ENCODE results near the gene NFIB.

The NFIB gene

DNA sequence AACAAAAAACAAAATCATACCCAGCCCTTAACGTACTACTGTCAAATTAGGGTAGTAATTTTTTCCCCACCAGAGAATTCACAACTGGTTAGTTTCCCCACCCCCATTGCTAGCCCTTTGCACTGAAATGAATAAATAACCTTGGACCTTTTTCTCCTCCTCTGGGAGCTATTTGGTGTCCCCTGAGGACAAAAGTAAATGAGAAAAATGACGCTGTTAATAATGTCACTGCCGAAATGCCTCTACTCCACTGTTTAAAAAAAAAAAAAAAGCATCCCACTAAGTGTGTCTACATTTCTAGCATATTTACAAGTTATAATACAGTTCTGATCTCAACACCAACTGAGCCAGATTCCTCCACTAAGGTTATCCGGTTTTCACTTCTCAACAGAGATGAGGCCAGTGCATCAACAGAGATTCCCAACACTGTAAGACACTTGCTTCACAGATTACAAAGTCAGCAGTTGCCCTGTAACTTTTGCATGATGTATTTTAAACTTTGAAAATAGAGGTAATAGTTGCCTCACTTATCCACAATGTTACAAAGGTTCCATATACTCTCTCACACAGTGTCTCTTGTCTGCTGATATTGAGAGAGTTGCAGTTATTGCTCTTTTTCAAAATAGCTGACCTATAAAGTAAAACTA is 5.1 kb upstream of the NFIB start:
- DNase-seq = no peak

DNA sequence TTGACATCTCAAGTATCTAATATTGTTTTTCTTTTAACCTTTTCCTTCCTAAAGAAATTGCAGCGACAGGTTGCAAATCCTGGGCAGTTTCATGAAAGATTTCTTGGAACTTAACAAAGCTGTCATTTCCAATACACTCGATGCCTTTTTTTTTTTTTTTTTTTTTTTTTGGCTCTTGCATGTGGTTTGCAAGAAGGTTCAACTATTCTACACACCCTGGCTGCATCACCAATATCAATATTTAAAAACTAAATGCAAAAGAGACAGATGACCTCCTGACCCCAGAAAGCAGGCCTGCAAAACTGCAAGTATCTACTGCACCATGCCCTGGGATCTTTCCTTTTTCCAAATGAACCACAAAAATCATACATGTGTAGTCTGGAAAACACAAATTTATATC is 4.4 kb upstream of the NFIB start:
- no peak for DNase-seq

DNA sequence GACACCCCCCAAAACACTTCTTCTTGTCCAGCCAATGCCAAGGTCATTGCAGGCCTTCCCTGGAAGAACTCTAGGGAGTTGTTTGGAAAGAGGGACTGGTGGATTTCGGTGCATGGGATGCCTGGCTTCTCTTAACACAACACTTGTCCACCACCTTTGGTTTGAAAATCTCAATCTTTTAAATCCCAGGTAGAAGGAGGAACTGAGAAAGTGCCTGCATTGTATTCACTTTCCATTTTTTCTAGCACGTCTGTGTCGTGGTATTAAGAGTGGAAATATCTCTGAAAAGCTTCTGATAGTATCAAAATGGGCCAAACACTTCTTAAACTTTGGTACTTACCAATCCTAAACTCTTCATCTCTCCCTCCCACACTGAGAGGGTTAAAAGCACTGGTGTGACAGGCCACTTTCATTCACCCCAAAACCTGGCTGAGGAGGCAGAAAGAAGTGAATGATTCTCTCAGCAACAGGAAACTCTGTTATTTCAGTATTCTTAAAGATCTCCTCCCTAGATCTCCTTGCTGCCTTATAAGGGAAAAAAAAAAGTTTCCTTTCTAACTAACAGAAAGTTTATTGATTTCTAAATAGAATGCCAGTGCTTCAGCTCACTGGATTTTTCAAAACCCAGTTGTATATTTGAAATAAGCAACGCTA is 3.9 kb upstream of the NFIB start:
- no peak for DNase-seq

DNA sequence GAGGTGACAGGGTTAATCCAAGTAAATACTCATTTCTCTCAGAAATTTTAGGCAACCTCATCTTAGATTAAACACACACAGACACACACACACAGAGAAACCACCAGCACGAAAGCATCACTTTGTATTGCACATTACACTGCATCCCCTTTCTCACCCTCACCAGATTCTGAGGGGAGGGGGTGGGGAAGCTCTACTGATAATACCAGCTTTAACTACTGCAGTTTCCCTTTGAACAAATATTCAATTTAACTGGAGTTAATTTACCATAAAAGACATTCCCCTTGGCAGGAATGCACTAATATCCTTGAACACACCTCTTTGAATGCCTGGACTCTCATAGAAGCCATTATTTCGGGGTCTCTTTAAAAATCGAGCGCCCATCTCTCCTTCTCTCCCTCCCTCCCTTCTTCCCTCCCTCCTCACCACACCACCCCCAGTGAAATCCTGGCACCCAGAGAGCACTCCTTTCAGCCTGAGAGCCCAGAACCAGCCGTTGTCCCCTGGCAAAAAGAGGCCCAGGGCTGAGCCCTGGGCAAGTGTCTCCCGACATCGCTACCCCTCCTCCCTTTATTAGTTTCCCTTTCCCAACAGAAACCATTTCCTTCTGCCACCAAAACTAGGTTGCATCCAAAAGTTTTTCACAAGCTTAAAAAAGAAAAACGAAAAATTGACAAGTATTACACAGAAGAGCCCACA is 2.8 kb upstream of the NFIB start:
- no peak for DNase-seq

DNA sequence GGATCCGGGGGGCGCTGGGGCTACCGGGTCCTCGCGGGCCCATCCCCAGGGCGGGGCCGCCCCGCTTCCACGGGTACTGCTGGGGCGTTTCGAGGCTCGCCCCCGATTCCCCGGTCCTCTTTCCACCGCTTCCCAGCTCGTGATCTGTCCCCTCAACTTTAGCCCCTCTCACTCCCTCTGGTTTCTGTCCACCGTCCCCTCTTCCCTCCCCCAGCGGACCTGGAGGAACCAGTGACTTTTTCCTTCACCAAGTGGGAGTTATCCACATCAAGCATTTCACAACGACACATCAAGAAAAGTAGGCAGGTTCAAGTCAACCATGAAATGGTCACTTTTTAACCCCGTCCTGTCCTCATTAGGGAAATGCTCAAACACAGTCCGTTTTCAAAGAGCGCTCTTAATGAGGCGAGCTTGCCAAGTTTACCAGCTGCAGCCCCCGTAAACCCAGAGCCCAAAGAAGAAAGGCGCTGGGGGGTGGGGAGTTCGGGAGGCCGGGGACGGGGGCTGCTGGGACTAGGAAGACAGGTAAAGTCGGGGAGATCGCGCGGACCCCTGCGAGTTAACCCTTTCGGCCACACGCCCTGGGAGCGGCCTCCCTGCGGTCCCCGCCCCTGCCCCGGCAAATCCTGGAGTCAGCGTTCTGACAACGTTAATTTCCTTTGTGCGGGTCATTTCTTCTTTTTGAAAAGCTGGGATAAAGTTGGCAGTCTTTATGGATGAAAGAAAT is 2.1 kb upstream of the NFIB start:
- DNase-seq = no peak

DNA sequence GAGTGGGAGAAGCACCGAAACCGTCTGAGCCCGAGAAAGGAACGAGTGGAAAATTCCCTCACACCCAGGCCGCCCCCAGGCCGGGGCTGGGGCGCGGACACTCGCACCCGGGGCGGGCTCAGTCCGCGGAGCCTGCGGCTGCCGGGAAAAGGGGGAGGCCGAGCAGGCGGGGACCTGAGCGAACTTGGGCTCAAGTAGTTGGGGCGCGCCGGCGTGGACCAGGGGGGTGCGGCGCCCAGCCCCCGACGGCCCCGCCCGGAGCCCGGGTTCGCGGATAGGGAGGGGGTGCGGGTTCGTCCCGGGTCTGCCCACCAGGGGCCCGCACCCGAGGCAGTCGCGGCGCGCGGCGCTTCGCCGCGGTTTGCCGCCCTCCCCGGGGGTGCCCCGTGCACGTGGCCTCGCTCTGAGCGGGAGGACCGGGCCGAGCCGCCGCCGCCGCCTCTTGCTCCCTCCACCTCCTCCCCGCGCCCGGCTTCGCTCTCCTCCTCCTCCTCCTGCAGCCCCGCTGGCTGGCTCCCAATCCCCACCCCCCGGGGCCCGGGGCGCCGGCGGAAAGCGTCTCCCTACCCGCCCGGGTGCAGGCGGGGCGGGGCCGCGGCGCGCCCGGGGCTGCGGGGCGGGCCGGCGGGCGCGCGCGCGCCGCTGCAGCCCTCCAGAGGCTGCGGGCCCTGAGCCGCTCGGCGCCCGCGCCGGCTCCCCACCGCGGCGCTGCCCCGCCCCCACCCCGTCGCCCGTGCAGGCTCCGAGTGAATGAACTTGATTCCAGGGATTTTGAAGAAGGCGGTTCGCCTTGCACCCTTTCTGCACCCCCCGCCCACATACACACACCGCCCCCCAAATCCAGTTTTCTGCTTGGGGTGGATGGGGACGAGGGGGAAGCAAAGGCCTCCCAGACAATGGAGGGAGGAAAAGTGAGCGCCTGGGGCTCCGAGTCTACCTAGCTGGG is 1.3 kb upstream of the NFIB start:
- DNase-seq = no peak

DNA sequence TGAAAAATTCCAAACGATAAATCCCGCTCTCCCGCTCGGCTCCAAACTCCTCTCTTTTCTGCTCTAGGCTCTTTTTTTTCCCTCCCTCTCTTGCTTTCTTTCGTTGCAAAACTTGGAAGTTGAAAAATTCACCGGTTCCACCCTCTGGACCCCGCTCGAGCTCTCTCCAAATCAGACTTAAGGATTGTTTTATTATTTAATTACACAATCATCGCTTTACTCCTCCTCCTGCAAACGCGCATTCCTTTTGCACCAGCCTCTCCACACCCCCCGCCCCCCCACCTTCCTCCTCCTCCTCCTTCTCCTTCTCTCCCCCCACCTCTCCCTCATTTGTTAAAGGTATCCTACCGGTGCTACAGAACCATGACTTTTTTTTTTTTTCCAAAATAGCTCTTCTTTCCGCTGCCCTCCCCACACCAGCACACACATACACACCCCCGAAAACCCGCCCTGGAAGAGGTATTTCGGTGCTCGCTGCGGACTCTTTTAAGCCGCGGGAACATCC is 535 bp upstream of the NFIB start:
- no peak for DNase-seq

DNA sequence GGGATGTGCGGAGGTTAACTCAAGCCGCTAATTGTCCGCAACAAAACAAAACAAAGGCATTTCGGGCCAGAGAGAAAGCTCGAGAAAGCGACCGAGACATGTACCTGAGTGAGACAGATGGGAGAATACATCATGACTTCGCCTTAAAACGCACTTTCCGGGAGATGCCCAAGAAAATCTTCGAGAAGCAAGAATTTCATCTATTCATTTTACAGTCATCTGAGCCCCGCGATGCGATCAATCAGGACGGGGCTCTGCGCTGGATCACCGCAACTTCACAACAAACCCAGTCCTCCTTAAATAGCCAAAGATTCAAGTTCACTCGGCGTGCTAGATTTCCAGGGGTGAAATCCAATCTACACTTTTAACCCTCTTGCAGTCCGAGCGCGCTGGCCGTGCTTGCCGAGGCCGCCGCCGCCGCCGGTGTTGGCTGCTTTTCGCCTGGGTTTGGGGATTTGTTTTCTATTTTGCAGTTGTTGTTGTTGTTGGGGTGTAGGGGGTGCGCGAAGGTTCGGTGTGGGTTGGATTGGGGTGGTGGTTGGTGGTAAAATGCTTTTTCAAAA is 482 bp downstream of the NFIB start:
- no peak for DNase-seq

DNA sequence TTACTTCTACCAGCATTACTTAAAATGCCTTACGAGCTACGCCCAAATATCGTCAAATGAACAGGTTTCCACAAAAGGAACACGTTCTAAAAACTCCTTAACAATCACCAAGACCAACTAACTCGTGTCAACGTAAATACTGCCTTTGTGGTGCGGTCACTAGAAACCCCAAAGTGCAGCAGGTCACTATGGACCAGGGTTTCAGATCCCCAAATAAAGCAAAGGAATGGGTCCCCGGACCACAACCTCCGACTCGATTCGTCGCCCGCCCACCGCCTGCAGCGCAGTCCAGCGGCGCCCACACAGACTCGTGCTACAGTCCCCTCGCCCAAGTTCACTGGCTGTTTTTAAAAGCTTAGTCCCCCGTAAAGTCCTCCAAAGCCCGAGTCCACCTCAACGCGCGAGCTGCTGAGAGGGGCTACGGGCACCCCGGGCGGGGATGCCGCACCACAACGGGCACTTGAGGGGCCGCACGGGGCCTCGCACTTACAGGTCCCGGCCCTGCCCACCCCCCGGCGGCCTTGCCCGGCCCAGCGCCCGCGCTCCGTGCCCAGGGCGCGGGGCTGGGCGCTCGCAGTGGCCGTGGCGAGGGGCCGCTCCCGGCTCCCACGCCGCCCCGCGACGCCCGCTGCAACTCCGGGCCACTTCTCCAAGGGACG is 1.1 kb downstream of the NFIB start:
- no peak for DNase-seq

DNA sequence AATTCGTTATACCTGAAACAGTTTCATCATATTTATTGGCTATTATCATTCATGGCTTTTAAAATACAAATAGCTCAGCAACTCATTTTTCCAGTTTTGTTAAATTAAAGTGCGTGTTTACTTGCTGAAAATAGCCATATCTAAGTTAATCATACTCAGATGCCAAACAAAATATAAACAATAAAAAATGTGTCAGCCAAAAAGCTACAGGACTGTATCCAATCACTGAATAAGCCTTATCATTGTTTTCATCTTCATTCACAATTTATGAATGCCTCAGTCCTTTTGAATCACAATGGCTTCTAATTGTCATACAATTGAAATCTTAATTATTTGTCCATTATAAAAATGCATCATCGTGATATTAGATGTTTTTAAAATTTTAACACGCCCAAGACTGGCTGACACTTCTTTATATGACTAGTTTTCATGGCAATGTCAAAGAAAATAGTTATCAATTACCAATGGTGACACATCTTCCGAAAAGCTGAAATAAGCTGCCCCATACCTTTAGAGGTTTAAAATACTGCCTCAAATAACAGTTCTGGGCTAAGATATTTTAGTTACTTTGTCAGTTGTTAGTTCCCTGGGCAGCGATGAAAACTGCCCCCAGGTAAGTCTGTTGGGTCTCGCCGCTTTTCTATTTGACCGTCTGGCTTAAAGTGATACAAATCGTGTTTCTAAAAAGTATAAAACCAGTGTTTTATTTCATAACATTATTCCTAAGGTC is 1.8 kb downstream of the NFIB start:
- no peak for DNase-seq

DNA sequence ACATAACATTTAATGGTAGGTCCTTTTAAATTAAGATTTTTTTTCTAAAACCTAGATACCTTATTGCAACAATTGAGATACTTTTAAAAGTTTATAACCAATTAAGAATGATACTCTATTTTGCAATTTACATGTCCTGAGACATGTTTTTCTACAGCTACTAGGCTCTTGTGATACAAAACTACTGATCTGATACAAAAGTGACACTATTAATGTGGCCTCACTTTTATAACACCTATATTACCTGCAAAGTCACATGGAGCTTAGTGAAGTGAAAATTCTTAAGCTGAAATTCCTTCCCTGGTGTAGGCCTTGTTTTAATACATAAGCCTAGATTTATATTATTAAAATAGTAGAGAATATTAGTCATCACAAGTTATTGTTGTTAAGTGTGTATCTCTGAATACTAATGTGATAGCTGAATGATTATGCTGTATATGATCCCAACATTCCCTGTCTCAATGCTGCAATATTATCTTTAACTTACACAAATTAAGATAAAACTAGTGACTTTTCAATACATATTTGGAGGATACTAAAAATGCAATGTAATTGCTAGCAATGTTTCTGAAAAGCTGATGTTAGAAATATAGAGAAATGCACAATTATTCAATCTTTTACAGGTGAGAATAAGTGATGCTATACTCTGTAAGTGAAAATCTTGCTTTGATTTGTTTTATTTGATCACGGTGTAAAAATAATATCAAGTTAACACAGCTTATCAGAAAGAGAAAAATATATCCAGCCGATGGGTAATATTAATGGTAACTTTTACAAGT is 2.6 kb downstream of the NFIB start:
- no peak for DNase-seq

DNA sequence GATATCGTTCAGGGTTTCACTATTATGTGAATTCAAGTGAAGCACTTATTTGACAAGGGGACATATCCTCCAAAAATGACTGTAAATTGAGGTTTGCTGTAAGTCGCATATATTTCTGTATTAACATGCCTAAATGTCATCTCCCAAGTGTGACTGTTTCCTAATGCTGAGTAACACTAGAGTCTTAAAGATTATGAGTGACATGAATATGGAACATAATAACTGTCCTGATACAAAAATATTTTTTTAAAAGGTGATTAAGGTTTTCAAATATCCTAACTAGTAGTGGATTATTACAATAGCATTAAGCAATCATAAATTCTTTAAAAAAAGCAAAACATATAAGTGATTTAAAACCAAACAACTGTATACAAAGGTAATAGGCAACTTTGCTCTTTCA is 3.6 kb downstream of the NFIB start:
- DNase-seq = no peak

DNA sequence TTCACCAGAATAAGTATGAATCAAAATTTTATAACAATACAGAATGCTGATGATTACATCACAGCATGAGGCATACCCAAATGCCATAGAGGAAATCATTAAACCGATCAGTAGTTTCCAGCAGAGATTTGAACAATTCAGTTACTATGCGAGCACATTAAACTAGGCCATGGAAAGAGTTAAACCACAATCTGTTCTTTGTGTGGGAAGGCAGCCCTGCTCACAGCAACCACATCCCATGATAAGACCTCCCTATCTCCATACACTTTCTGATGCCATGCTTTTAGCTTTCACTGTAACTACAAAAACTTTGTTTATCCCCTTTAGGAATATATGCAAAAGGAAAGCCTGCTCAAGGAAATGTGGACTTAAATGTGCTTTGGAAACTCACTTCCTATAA is 4.5 kb downstream of the NFIB start:
- DNase-seq = no peak

DNA sequence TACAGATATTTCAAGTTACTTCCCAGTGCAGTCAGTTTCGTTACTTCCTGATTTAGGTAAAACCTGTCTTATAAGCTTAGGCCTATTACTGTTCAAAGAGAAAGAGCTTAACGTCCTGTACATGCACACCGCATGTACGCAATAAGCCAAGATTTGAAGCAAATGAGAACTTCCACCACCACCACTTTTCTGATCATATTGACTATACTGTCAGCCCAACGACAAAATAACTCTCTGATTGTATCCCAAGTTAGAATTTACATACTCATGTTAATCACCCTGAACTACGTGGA is 5.1 kb downstream of the NFIB start:
- no peak for DNase-seq

DNA sequence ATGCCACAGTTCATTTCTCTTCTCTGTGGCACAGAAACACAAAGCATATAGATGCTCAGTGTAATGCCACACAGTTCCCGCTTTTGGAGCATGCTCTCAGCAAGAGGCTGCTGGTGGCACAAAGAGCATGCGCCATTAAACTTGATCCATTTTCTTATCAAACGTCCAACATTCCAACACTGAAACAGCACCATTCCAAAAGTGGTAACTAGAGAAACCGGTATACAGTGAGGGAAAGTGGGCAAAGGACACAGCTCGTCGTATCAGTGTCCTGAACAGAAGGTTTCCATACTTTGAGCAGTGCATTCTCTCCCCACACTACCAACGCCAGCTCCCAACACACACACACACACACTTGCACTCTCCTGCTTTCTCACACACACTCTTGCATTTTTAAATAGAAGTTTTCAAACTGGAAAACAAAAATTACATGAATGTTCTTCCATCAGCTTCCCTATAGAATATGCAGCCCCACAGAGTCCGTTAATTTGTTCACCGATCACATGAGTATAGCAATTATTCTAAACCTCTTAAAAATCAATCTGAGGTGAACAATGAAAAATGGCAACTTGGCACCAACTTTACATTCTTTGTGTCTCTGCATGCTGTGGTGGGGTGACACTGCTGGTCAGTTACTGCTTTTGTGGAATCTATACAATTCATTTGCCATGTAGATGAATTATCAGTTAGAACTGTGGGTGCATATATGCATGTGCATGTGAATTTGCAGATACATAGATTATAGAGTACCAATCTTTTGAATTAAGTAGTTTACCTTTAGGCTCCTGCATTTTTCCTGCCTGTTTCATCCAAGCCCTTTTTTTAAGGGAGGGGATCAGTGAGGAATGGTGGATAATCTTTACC is 5.7 kb downstream of the NFIB start:
- no peak for DNase-seq

DNA sequence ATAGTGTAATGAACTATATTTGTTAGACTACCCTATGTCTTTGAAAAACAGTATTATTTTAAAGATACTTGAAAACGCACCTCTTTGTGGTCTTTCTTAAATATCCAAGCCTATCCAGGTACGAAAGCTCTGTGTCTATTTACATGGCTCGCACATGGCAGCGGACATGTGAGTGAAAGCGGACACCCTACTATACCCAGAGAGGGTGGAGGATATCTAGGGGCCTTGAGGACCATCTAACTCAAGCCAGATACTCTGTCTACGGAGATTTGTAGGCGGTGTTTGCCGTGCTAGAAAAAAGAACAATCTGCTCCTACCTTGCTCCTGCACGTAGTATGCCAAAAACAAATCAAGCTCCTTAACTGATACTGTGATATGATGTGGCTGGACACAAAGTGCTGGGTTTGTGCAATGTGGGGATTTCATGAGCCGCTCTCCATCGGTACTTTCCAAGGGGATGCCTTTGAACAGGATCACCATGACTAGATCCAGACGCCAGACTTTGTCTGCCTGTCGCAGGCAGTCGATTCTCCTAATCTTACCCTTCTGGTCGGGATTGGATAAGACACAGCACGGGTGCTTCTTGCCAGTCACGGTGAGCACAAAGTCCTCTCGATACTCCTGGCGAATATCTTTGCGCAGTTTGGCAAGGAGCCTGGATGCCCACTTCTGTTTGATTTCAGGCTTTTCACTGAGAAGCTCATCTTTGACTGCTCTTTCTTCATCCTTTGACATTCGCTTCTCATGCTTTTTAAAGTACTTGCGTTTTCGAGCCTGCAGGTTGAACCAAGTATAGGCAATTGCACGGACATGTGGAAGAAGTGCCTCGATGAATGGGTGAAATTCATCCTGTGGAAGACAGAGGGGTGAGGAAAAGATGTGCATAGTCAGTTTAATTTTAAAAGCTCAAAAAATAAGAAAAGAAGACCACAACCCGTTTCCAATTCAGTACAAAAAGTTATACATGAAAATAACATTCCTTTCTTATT is 7.0 kb downstream of the NFIB start:
- no peak for DNase-seq

DNA sequence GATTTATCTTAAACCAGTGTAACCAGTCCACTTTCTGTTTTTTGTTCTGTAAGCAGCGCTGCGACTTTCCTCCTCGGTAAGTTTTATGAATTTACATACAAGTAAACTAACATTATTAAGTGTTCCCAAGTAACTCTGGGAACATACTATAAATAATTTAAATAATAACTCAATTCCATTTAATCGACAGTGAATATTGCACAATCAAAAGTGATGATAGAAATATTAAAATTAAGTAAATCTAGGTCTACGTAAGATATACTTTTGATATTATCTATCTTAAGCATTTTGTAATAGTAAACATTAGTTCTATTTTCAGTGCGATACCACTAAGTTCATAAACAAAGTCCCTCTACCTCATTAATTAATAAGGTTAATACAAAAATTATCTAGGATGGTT is 7.8 kb downstream of the NFIB start:
- no peak for DNase-seq

DNA sequence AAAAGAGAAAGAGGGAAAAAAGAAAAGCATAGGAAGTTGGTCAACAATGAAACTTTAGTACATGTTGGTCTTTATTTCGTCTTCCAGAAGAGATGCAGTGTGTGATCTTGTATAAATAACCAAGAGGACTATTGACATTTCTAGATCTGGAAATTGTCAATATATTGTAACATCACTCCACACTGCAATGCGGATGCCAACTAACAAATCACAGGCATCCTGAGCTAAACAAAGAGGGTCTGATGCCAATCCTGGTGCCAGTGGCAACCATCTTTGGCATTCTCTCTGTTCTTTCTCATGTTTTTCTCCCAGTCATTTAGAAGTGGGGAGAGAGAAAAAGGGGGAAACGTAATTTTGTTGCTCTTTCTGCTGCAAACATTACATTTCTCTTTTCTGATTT is 9.7 kb downstream of the NFIB start:
- no peak for DNase-seq

Measured in activated CD4-positive, alpha-beta T cell treated with anti-CD3 and anti-CD28 coated beads, Interleukin-2, amount 50 U/mL, for 16 hours (primary cell).